ENCODE measurements around the gene ELMO2.

ELMO2 gene

GRCh38 chr20:46353500-46354206 lies 52.8 kb downstream of the ELMO2 start:
- H3K4me3 ChIP-seq (ENCODE audit: low read depth, low read length): no peak overlapping the region

DNA sequence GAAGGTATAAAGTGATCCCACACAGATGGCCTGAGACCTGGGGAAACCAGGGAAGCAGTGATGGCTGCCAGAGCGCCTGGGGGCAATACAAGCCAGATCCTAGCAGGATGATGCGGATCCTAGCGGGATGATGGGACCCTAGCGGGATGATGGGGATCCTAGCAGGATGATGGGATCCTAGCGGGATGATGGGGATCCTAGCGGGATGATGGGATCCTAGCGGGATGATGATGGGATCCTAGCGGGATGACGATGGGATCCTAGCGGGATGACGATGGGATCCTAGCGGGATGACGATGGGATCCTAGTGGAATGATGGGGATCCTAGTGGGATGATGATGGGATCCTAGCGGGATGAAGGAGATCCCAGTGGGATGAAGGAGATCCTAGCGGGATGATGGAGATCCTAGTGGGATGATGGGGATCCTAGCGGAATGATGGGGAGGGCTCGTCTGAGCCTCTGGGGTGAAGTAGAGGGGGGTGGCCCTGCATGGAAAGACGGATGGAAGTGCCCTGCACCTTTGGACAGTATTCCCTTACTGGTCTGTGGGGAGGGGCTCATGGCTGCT lies 54.0 kb downstream of the ELMO2 start:
- no peak overlapping the region for H3K4me3 ChIP-seq (ENCODE audit: low read depth, low read length)

GRCh38 chr20:46351357-46352058 lies 54.9 kb downstream of the ELMO2 start:
- H3K4me3 ChIP-seq (ENCODE audit: low read depth, low read length): no peak overlapping the region

DNA sequence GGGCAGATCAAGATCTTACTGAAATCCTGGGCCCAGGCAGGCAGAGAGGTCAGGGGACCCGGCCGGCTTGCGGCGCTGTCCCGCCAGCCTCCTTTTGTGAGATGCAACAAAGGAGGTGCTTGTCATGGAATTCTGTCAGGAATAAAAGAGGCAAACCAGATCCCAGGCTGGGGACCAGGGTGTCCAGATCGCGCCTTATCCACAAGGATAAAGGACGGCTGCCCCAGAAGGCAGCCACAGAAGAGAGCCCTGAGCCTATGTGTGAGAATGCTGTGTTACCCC lies 55.5 kb downstream of the ELMO2 start:
- H3K4me3 ChIP-seq (ENCODE audit: low read depth, low read length): no peak overlapping the region

DNA sequence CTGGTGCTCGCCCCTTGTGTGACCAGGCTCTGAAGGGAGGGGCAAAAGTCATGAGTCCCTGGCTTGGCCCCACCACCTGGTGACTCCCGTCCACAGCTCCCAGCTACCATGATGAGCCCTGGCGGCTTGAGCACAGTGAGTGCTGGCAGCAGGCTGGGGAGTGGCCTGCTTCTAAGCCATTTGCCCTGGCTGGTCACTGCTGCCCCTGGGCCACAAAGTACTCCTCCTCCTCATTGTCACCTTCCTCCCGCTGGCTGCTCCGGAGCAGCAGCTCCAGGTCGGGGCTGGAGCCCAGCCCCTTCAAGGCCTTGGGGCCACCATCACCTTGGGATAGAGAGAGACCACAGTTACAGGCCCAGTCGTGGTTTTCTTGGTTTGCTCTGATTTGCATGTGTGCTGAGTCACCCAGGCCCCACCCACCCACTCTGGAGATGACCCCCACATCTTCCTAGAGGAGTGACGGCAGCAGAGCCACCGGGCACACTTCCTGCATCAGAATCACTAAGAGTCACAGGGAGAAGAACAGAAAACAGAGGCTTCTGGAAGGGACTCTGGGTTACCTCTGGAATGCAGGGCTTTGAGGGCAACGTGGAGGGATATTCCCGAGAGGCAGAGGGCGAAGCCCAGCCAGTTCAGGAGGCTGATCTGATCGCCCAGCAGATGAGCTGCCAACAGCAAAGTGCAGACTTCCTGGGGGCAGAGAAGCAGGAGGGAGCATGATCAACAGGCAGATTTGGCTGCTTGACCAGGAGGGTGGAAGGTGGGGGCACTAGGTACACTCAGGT lies 56.0 kb downstream of the ELMO2 start:
- no peak overlapping the region for H3K4me3 ChIP-seq (ENCODE audit: low read depth, low read length)

DNA sequence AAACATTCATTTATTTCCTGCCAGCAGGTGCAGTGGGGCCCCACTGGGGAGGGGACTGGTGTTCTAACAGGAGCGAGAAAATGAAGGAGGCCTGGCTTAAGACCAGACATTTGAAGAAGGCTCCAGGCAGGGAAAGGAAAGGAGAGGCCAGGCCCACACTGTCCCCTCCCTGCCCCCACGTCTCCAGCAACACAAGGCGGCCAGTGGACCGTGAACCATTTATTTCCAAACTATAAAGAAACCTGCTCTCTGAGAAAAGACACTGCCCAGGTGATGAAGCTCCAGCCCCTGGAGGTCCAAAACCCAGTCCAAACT lies 56.7 kb downstream of the ELMO2 start:
- H3K4me3 ChIP-seq (ENCODE audit: low read depth, low read length): no peak overlapping the region

DNA sequence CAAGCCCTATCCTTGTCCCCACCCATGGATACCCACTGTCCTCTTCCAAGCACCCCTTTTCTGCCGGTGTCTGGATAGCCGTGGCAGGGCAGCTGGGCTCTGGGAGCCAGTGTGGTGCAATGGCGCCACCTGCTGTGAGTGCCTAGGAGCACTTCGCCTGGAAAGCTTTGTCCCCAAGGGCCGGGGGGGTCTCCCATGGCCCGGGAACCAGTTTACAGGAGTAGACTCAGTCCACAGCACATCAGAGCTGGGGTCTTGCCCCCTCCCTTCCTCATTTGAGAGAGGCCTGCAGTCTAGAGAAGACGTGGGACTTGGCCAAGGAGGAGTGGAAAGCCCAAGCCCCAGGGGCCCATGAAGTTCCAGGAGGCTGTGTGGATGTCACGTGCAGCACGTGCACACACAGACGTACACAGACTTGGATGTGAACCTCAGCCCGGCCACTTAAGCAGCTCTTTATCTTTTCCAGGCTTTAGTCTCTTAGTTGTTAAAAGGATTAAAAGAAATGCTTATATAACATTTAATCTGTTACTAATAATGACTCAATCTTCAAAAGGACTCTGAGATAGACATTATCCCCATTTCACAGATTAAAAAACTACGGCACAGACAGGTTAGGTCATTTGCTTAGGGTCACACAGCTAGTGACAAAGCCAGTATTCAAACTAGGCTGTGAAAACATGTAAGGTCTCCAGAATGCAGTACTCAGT lies 57.2 kb downstream of the ELMO2 start:
- no peak overlapping the region for H3K4me3 ChIP-seq (ENCODE audit: low read depth, low read length)

GRCh38 chr20:46347841-46348803 lies 58.3 kb downstream of the ELMO2 start:
- H3K4me3 ChIP-seq (ENCODE audit: low read depth, low read length): no peak overlapping the region

DNA sequence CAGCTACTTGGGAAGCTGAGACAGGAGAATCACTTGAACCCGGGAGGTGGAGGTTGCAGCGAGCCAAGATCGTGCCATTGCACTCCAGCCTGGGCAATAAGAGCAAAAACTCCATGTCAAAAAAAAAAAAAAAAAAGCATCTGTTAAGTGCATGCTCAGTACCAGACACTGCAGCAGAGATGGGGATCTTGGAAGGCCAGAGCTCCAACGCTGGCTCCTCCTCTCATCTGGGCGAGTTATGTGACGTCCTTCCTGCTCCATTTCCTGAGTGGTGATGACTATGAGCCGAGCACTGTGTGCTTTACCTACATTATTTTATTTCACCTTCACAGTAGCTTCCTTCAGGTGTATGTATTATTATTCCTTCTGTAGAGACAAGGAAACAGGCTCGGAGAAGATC lies 59.6 kb downstream of the ELMO2 start:
- H3K4me3 ChIP-seq (ENCODE audit: low read depth, low read length): no peak overlapping the region

DNA sequence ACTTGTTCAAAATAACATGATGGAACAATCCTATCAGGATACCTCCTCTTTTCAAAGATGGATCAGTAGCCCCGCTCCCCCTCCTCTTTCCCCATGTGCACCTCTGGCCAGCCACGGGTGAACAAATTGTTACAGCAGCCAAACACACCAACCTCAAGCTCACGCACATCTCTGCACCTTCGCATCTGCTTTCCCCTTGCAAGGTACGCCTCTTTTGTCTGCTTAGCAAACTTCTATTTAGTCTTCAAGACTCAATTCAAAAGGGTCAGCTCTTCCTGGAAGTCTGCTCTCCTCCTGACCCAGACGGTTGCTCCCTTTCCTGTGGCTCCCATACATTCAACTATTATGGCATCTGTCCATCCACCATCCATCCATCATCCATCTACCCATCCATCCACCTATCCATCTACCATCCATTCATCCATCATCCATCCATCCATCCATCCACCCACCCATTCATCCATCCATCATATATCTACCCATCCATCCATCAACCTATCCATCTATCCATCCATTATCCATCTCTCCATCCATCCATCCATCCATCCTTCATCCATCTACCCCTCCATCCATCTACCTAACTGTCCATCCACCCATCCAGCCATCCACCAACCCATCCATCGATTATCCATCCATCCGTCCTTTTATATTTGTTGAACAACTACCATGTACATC lies 61.8 kb downstream of the ELMO2 start:
- no peak overlapping the region for H3K4me3 ChIP-seq (ENCODE audit: low read depth, low read length)

DNA sequence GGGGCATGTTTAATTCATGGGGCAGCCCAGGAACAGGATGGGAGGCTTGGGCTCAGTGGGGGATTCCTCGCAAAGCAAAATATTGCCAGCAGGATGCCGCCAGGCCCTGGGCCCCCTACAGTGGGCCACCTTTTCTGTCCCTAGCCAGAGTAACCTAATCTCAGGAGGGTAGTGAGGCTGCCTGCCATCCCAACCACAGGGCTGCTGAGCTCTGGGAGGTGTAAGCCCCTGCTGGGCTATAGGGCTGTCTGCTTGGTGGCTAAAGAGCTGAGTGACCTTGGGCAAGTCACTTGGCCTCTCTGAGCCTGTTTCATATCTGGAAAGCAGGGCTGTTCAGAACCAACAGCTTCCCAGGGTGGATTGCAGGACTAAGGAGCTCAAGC lies 62.4 kb downstream of the ELMO2 start:
- no peak overlapping the region for H3K4me3 ChIP-seq (ENCODE audit: low read depth, low read length)

DNA sequence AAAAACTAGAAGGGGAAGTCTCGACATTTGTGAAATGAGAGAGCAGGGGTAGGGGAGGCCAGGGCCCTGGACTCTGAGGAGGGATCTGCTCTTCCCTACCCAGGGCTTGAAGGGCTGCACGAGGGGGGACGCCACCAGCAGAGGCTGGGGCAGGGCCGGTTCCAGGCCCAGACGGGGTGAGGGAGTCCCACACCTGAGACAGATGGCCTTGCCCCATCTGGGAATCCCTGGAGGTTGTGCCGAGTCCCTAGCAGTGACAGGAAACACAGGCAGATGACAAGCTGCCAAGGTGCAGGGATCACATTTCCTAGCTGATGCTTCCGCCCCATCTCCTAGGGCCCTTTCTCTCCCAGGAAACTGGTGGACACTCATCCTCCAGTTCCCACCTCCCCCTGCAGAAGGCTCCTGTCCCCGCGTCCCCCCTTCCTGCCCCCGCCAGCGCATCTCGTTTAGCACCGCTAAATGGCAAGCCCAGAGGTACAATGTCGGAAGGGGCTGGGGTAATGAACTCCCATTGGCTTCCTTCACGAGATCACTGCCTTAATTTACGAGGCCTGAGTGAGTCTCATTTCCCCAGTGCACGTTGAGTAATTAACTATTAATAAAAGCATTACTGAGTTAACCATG lies 63.0 kb downstream of the ELMO2 start:
- no peak overlapping the region for H3K4me3 ChIP-seq (ENCODE audit: low read depth, low read length)

DNA sequence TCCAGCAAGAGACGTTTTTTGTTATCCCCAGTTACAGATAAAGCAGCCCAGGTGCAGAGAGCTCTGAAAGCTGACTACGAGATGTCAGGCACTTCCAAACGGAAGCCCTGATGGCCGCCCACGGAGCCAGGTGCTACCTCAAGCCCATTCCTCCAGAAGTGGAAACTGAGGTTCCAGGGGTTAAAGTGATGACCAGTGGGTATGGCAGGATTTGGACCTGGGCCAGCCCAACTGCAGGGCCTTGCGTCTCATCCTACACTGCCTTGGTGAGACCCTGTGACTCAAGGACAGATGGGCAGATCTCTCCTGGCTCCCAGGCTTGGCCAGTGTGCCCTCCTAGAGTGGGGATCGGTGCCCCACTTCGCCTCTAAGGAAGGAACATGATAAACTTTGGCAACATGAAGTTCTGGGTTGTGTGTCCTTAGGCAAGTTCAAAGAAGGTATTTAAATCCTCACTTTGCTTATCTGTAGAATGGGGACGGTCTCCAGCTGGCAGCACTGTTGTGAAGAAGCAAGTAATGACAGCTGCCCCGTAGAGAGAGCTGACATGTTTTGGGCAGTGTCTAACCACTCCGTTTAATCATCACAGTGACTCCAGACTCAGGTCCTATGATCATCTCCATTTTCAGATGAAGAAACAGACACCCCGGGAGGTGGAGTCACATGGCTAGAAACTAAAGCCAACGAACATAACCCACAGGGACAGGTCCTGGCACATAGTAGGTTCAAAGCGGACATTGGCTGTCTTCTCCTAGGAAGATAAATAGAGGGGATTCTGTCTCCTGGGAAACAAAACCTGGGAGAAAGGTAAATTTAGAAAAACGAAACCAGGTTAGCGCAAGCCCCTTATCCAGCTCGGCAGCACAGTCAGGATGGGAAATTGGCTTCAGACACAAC lies 63.7 kb downstream of the ELMO2 start:
- H3K4me3 ChIP-seq (ENCODE audit: low read depth, low read length): no peak overlapping the region

DNA sequence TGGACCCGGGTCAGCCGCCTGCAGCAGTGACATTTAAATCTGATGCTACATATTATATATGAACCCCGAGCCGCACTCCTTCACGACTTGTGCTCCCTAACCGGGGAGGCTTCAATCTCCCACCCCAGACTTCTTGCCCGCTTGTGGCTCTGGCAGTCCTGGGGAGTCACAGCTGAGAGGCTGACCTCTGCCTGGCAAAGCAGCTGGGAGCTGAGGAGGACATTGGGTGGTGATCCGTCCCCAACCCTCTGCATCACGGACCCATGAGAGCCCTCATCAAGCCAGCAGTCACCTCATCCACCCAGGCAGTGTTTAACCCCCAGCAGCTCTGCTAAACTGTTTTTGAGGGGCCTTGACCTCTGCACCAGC lies 64.4 kb downstream of the ELMO2 start:
- H3K4me3 ChIP-seq (ENCODE audit: low read depth, low read length): no peak overlapping the region

- H3K4me3 ChIP-seq (ENCODE audit: low read depth, low read length): no peak overlapping the region
Observed at GRCh38 chr20:46341074-46342009, 65.1 kb downstream of the ELMO2 start.

DNA sequence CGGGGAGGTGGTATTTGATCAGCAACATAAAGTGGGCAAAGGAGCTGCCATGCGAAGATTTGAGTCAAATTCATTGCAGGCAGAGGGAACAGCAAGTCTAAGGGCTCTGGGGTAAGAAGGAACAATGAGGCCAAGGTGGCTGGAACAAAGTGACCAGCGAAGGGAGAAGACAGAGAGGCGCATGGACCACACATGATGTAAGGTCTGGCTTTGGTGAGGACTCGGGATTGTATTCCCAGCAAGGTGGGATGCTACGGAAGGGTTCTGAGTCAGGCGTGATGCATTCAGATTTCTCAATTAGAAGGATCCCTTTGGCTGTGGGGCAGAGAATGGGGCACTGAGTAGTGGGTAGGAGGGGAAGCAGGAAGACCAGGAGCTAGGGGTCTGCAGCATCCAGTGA lies 67.4 kb downstream of the ELMO2 start:
- H3K4me3 ChIP-seq (ENCODE audit: low read depth, low read length): no peak overlapping the region

GRCh38 chr20:46336735-46337134 lies 69.7 kb downstream of the ELMO2 start:
- H3K4me3 ChIP-seq (ENCODE audit: low read depth, low read length): no peak overlapping the region
